Gastrocnemius medialis (tissue), 4 donors: Measurements from ENCODE around the gene C1QC. TPM values are rescaled to one million over a fixed set of nuclear protein-coding genes. Genes with fewer than 3 reads are reported as not detected.

ENCODE experiments used
- ATAC-seq, 2 donors: fragments of 150-250 bp; one replicate each; pipeline ENCODE4 v1.9.1; 2016
- DNase-seq, 2 donors: peaks; one replicate each; pipeline ENCODE4 v3.0.0-alpha.2; 2019
- H3K27ac ChIP-seq, 4 donors: fragments of 200-600 bp; sonication (generic); 1 replicate in 1 of 4; 2 replicates in 3 of 4; pipeline ENCODE4 v1.5.1; 2016 to 2018; ENCODE audit warnings: mild to moderate bottlenecking in 2 of 4, moderate library complexity in 1 of 4
- H3K27me3 ChIP-seq, 3 donors: fragments of 200-600 bp; sonication (generic) in 2 of 3; 1 replicate in 1 of 3; 2 replicates in 2 of 3; pipeline versions ENCODE4 v1.5.1 to v1.6.0; 2016 to 2019; ENCODE audit warnings: mild to moderate bottlenecking in 1 of 3, moderate library complexity in 1 of 3
- H3K36me3 ChIP-seq, 2 donors: fragments of 200-600 bp; sonication (generic) in 1 of 2; one replicate each; pipeline ENCODE4 v1.5.1; 2017 to 2018
- H3K4me1 ChIP-seq, 2 donors: fragments of 200-600 bp; sonication (generic) in 1 of 2; one replicate each; pipeline ENCODE4 v1.5.1; 2016 to 2017; ENCODE audit warnings: mild to moderate bottlenecking in 2 of 2
- H3K4me3 ChIP-seq, 4 donors: fragments of 200-600 bp; sonication (generic) in 3 of 4; 1 replicate in 1 of 4; 2 replicates in 3 of 4; pipeline ENCODE4 v1.5.1; 2016 to 2019; ENCODE audit warnings: mild to moderate bottlenecking in 2 of 4
- H3K9me3 ChIP-seq, 3 donors: fragments of 200-600 bp; sonication (generic) in 2 of 3; 1 replicate in 1 of 3; 2 replicates in 2 of 3; pipeline ENCODE4 v1.5.1; 2016 to 2019
- POLR2A ChIP-seq, 2 donors: fragments of 450-650 bp; IDR thresholded peaks; one replicate each; pipeline ENCODE4 v1.6.1; 2017; ENCODE audit warnings: antibody characterized with exemption in 2 of 2, mild to moderate bottlenecking in 2 of 2, moderate library complexity in 2 of 2
- in situ Hi-C, 4 donors: fragments of 200-750 bp; cut with MboI; loops; one replicate each; pipeline versions ENCODE4 v1.15.0 to v1.8.0; 2017; ENCODE audit warnings: low sequenced_read_pairs in 4 of 4
- intact Hi-C: fragments of 100-400 bp; cut with DNase I; formaldehyde crosslinking; loops from one replicate; pipeline ENCODE4 v1.15.1; 2023; ENCODE audit warnings: low total_unique reads
- total RNA-seq, 4 donors: library from RNA; depleted of rRNA; stranded (reverse); fragments of >200 nt; gene quantifications; one replicate each; pipeline versions ENCODE4 v1.1.0 to v1.2.3, GENCODE V29; 2016
- TF ChIP-seq, protein P1 (sequence below), 5 experiments: fragments of 450-650 bp in 3 of 5; fragments of 200-600 bp in 2 of 5; sonication (generic) in 2 of 5; IDR thresholded peaks in 4 of 5; conservative IDR thresholded peaks in 1 of 5; 1 replicate in 4 of 5; 2 replicates in 1 of 5; pipeline ENCODE4 v1.5.1; 2016 to 2019; ENCODE audit warnings: antibody characterized with exemption in 5 of 5, mild to moderate bottlenecking in 3 of 5, moderate library complexity in 3 of 5

C1QC gene
- total RNA-seq, 4 donors from 2014 or later, result 12.9 to 66.3 (median 33.5) TPM

DNA sequence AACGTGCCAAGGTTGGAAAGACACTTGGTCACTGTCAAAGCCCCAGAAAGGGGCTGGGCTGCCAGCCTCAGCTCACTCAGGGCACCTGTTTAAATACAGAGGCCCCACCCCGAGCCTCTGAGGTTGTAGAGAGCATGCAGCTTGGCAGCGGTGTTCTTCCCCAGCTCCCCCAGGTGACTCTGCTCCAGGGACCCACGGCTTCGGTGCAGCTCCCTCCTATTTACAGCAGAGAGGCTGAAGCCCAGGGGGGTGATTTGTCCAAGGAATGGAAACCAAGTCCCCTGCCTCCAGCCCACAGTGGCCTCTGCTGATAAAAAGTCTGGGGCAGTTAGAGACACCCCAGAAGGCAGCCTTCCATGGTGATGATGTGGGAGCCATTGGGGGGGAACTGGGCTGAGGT is 16.1 kb upstream of the C1QC start:
- H3K9me3 ChIP-seq, result no peaks in the 10 kb centered on the region
- H3K4me1 ChIP-seq, result no peaks in the 10 kb centered on the region
- no peak for TF ChIP-seq POLR2A (IDR thresholded peaks at IDR 0.05)
- TF ChIP-seq, protein P1, sequence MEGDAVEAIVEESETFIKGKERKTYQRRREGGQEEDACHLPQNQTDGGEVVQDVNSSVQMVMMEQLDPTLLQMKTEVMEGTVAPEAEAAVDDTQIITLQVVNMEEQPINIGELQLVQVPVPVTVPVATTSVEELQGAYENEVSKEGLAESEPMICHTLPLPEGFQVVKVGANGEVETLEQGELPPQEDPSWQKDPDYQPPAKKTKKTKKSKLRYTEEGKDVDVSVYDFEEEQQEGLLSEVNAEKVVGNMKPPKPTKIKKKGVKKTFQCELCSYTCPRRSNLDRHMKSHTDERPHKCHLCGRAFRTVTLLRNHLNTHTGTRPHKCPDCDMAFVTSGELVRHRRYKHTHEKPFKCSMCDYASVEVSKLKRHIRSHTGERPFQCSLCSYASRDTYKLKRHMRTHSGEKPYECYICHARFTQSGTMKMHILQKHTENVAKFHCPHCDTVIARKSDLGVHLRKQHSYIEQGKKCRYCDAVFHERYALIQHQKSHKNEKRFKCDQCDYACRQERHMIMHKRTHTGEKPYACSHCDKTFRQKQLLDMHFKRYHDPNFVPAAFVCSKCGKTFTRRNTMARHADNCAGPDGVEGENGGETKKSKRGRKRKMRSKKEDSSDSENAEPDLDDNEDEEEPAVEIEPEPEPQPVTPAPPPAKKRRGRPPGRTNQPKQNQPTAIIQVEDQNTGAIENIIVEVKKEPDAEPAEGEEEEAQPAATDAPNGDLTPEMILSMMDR (IDR thresholded peaks at IDR 0.05 in 4 of 5, conservative IDR thresholded peaks at IDR 0.05 in 1 of 5), result no peak
- ATAC-seq, result no peak
- H3K27ac ChIP-seq, result no peak overlapping the region
- peaks cover 38 to 52% (median 42%) of the 10 kb centered on the region in 3 donors for H3K27me3 ChIP-seq
- H3K36me3 ChIP-seq, result no peaks in the 10 kb centered on the region
- in situ Hi-C loops (loop anchor here in 2 of 4 donors (25.0 kb wide), 1 partner anchor 515 kb away; no protein-coding TSS in a partner anchor), intact Hi-C loops (no loop called here)
- no peak overlapping the region for H3K4me3 ChIP-seq
- DNase-seq, result no peak

DNA sequence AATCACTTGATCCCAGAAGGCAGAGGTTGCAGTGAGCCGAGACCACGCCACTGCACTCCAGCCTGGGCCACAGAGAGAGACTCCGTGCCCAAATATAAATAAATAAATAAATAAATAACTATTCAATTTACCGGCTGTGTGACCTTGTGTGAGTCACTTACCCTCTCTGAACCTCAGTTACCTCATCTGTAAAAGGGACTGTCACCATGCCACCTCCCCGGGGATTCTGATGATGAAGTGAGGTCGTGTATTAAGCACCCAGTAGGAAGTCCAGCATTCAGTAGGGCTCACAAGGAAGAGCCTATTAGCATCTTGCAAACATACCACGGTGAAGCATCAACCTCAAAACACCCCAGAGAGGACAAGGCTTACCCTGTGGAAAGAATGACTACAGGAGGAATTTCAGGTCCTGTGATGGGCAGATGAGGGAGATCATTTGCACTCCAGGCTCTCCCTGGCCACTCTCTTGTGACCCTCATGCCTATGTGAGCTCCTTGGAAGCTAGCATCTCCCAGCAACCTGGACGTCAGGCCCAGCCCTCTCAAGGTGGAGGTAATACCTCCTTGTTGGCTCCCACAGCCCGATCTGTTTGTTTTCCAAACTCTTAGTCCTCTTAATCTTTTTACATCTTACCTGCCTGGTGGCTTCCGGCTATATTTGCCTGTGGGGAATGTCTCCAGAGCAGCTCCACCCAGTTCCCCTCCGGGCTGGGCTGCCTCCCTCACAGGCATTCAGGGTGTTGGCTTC is 14.6 kb upstream of the C1QC start:
- in situ Hi-C loops, result loop anchor here in 2 of 4 donors (25.0 kb wide), 1 partner anchor 517 kb away; no protein-coding TSS in a partner anchor

DNA sequence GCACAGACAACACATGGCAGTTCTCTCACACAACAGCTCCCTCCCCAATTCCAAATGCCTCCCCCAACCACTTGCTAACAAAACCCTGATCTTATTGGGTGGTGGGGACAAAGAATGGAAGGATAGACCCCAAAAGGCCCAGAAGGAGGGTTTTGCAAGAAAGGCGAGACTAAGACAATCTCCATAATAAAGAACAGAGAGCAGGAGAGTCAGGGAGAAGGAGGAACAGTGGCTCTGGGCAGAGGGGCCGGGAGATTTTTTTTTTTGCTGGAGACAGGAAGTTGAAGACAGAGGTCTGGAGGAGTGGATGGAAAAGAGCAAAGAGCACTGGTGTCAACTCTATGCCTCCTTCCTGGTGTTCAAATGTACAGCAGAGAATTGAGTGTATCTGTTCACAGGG is 13.5 kb upstream of the C1QC start:
- DNase-seq (no peak), ATAC-seq (no peak)
- Histone ChIP-seq H3K27me3 (peaks cover 32 to 35% (median 33%) of the 10 kb centered on the region in 3 donors), H3K36me3 (no peaks in the 10 kb centered on the region), H3K4me3 (no peak overlapping the region), H3K27ac (no peak overlapping the region), H3K9me3 (no peaks in the 10 kb centered on the region), H3K4me1 (no peaks in the 10 kb centered on the region)
- intact Hi-C loops, result no loop called here
- no peak for TF ChIP-seq POLR2A (IDR thresholded peaks at IDR 0.05)
- TF ChIP-seq, protein P1 (IDR thresholded peaks at IDR 0.05 in 4 of 5, conservative IDR thresholded peaks at IDR 0.05 in 1 of 5), result no peak
- in situ Hi-C loops, result loop anchor here in 2 of 4 donors (25.0 kb wide), 1 partner anchor 518 kb away; no protein-coding TSS in a partner anchor

More for the DNA sequence above, 14.6 kb upstream of the C1QC start:
- no peaks in the 10 kb centered on the region for H3K9me3 ChIP-seq
- intact Hi-C loops, result no loop called here
- DNase-seq (no peak), ATAC-seq (no peak)
- H3K4me1 ChIP-seq, result no peaks in the 10 kb centered on the region
- H3K4me3 ChIP-seq, result no peak overlapping the region
- no peaks in the 10 kb centered on the region for H3K36me3 ChIP-seq
- H3K27me3 ChIP-seq, result peaks cover 38 to 43% (median 42%) of the 10 kb centered on the region in 3 donors
- H3K27ac ChIP-seq, result no peak overlapping the region
- TF ChIP-seq, protein P1 (IDR thresholded peaks at IDR 0.05 in 4 of 5, conservative IDR thresholded peaks at IDR 0.05 in 1 of 5), result no peak
- TF ChIP-seq POLR2A (IDR thresholded peaks at IDR 0.05), result no peak

DNA sequence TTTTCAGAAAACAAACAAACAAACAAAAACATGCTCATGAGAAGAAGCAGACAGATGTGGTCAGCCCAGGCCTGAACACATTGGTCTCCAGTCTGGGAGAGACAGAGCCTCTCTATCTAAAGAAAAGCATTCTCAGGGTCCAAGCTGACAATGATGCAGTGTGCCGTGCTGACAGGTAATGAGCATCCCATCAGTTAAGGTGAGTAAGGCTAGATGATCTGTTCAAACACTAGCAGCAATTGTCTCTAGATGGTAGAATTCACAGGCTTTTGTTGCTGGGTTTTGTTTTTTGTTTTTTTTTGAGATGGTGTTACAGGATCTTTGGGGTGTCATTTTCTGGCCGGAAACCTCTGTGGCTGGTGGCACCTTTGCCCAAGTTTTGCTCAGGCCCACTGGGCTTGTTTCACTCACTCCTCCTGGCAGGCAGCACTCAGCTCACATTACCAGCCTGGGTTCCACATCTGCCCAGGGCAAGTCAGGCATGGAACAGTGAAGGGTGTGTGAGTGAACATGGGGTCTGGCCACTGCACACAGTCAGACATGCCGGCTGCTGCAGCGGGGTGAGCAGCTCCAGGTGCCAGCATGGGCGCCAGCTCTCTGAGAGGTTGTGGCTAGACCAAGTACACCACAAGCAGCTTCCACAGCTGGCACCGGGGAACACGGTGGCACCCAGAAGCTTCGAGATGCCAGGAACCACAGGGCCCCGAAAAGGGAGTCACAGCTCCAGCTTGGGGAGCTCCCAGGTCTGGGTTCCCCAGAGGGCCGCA is 9.6 kb upstream of the C1QC start:
- intact Hi-C loops, result no loop called here
- TF ChIP-seq, protein P1 (IDR thresholded peaks at IDR 0.05 in 4 of 5, conservative IDR thresholded peaks at IDR 0.05 in 1 of 5), result no peak
- no peak for TF ChIP-seq POLR2A (IDR thresholded peaks at IDR 0.05)
- Histone ChIP-seq H3K4me1 (peaks cover 0 to 3% of the 10 kb centered on the region in 2 donors), H3K36me3 (no peaks in the 10 kb centered on the region), H3K4me3 (no peak overlapping the region), H3K27ac (no peak overlapping the region), H3K27me3 (peaks cover 3 to 8% (median 7%) of the 10 kb centered on the region in 3 donors), H3K9me3 (no peaks in the 10 kb centered on the region)
- in situ Hi-C loops, result loop anchor here in 2 of 4 donors (25.0 kb wide), 1 partner anchor 522 kb away; no protein-coding TSS in a partner anchor
- ATAC-seq, result no peak
- DNase-seq, result no peak
